Activated T-cell treated with anti-CD3 and anti-CD28 coated beads for 4 hours (primary cell): ENCODE data around the gene ACOT7.
A peak's percentile ranks its signal among the peaks of the same experiment; 100 is the strongest.
"Not testable (repeated sequence)": the region's sequence is repeated elsewhere in the genome, so short reads cannot be mapped to it uniquely, and the experiment has no call there.

Experiments
- DNase-seq: peaks from one replicate; pipeline ENCODE4 v3.0.0-alpha.2; 2020

ACOT7 gene, protein sequence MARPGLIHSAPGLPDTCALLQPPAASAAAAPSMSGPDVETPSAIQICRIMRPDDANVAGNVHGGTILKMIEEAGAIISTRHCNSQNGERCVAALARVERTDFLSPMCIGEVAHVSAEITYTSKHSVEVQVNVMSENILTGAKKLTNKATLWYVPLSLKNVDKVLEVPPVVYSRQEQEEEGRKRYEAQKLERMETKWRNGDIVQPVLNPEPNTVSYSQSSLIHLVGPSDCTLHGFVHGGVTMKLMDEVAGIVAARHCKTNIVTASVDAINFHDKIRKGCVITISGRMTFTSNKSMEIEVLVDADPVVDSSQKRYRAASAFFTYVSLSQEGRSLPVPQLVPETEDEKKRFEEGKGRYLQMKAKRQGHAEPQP

DNA sequence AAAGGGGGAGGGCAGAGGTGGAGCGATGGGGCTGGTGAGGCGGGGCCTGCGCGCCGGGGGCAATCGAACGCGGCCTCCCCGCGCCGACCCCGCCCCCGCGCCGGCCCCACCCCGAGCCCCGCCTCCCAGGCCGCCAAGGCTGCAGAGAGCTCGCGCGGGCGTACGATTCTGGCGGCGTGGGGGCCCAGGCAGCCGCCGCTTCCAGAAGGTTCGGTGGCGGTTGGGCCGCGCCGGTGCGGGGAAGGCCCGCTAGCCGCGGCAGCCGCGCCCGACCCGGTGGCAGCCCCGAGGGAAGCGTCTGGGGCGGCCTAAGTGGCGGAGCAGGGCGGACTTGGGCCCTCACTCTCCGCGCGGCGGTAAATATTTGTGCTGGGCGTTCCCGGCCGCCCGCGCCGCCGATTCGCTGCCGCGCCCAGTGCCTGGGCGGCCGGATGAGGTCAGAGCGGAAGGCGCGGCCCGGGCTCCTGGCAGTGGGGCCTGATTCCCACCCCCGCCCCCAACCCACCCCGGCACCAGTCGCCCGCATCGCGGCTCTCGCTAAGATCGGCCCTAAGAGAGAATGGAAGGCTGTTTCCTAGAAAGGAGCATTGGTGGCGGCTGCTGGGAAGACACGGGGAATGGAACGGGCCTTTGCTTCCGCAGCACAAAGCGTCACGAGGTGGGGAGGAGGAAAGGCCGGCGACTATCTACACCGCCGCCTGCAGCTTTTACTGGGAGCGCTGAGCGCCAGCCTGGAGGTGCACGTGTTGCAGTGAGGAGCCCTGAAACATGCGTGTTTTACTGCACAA lies at the start of gene ACOT7:
Gene ACOT7, minus strand, starts transcription at position 368 of the 788 bp plus-strand sequence. CDS start 368 bp downstream, outside the sequence.
- peak; percentile 86 for DNase-seq

DNA sequence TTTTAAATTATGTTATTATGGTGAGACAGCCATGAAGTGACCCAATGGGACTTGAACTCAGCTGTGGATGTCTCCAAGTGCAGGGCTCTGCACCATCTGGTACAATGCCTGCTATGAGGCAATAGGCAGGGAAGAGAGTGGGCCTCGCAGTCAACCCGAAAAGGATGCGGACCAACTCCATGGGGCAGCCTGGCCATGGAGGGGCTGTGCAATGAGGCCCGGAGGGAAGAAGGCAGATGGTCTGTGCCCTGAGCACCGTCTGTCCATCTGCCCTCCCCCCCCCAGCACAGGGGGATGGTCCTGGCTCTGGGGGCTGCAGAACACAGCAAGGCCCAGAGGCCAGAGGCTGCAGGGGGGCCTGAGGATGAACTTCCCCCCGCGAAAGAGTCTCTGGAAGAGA lies 48.0 kb upstream of the ACOT7 start:
- DNase-seq: no peak

DNA sequence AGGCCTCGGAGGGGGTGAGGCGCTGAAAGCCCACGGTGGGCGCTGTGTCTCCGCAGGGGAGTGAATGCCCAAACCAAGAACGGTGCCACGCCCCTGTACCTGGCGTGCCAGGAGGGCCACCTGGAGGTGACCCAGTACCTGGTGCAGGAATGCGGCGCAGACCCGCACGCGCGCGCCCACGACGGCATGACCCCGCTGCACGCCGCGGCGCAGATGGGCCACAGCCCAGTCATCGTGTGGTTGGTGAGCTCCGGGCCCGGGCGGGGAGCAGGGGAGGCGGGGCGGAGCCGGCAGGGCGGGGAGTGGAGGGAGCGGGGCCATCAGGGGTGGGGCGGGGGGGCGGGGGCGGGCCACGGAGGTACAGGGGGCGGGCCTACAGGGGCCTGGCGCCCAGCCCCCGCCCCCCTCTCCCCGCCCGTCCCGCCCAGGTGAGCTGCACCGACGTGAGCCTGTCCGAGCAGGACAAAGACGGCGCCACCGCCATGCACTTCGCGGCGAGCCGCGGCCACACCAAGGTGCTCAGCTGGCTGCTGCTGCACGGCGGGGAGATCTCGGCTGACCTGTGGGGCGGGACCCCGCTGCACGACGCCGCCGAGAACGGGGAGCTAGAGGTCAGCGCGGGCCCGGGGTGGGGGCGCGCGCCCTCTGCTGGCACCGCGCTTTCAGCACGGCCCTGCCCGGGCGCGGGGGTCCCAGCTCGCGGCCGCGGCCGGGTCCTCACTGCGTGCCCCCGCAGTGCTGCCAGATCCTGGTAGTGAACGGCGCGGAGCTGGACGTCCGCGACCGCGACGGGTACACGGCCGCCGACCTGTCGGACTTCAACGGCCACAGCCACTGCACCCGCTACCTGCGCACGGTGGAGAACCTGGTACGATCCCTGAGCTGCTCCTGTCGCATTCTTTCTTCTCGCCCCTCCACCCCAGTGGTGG lies 46.9 kb upstream of the ACOT7 start:
- DNase-seq: peak; percentile 58

DNA sequence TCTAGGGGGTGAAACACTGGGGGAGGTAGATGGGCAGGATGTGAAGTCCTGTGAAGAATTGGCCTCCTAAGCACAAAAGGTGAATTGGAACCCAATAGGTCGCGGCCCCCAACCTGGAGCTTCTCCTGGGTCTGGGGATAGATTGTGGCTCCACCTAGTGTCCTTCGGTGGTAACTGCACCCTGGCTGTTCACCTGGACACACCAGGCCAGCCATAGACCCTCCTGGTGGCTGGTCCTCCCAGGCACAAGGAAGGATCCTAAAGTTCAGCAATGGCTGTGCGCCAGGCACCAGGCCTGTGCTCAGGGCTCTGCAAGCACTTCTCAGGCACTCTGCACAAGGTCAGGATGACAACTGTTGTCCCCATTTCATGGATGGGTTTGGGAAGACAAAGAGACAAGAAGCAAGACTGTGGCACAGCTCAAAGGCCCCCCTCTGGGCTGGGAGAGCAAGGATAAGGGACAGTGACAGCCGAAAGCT lies 44.5 kb upstream of the ACOT7 start:
- DNase-seq: peak; percentile 64

DNA sequence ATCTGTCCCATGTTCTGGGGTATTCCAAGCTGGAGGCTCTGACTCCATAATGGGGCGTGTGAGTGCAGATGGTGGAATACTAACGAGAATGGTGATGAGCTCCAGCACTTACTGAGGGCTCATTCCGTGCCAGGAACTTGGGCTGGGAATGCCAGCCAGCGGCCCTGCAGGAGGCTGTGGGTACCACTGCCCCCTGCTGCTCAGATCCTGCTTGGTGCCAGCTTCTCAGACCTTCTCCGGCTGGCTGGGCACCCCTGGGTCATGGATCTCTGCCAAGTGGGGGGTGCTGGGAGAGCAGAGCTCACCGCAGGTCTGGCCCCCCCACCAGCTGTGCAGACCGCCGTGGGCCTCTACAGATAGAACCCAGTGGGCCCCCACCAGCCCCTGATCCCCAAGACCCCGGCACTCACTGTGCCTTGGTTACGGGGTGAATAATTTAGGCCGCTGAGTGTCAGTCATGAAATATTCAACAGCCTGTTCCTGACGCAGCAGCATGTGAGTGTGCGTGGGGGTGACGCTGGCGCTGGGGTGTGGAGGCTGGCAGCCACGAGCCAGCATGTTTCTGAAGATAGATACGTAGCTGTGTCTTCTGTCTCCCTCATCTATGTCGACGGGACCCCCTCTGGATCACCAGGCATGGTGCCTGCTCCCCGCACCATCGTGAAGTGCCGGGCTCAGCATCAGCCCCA lies 43.6 kb upstream of the ACOT7 start:
- DNase-seq: not testable (repeated sequence)

DNA sequence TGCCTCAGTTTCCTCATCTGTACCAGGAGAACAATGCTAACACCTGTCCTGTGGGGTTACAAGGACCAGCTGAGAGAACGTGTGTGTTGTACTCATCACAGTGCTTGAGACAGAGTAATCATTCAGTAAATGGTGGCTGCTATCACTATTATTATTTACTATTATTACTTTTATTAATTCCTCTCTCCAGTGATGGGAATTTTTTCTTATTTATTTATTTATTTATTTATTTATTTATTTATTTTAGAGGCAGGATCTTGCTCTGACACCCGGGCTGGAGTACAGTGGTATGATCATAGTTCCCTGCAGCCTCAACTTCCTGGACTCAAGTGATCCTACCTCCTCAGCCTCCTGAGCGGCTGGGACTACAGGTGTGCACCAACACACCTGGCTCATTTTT lies 42.7 kb upstream of the ACOT7 start:
- not testable (repeated sequence) for DNase-seq

DNA sequence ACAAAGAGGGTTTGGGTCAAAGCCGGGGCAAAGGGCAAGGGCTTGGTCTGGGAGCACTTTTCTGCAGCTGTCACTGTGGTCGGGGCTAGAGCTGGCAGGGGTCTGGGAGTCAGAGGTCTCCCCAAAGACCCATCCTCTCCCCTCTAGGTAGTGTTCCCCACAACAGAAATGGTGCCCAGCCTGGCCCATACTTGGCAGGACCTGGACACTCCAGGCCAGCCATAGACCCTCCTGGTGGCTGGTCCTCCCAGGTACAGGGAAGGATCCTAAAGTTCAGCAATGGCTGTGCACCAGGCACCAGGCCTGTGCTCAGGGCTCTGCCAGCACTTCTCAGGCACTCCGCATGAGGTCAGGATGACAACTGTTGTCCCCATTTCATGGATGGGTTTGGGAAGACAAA lies 42.0 kb upstream of the ACOT7 start:
- DNase-seq: no peak

DNA sequence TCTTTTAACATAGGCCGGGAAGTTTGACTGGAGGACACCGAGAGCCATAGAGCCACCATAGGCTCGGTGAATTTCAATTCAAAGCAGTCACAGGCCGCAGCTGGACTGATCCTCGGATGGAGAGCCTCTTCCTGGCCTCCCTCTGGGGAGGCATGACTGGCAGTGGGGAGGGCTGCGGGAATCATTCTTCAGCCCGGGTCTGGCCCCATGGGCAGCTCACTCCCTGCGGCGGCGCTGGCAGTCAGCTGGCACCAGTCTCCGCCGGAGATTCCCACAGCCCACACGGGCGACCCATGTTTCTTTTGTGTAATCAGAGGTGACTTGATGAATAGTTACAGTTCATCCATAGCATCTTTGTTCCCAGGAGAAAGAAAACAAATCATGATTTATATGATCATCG lies 41.6 kb upstream of the ACOT7 start:
- DNase-seq: no peak

DNA sequence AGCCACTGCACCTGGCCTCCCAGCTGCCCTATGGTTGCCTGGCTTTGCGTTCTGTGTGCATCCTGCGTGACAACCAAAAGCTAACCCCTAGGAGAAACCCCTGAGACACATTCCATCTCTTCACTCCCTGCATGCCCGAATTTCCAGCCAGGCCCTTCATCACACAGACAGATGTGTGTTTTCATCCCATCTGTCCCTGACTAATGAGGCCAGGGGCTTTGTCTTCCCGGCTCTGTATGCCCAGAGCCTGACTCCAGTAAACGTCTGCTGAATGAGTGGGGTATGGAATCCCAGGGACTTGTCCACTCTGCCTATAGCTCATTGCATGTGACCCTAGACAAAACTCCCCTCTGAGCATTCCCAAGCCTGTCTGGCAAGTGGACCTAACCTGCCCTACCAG lies 40.6 kb upstream of the ACOT7 start:
- DNase-seq: no peak

DNA sequence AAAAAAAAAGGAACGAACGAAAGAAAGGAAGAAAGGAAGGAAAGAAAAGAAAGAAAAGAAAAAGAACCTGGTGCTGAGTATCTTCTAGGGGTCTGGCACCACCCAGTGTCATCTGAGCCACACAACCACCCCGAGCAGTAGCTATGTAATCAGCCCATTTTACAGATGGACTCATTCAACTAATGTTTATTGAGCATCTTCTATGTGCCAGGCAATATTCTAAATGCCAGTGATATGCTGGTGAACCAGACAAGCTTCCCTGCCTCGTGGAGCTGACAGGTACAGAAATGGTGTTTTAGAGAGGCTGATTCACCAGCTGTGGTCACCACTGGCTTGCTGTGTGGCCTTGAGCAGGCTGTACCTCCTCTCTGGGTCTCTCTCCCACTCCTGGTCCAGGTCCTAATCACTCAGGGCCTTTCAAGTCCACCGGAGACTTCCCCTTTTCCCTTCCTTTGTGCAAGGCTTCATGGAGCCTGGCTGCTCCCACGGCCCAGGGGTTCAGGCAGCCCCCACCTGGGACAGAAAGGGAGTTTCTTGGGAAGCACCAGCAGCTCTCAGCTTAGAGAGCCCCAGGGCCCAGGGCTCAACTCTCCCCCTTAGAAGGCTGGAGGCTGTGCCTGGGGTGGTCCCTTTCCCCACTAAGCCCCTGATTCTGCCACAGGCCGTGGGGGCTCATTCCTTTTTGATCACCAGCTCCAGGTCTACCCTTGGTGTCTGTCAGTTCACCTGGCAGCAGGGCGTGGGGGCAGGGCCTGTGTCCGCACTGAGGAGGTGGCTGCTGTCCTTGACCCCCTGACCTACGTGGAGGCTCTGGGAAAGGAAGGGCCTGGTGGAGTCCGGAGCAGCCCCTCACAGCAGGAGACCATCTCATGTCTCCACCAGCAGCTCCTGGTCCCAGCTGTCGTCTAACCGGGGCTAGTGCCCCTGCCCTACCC lies 38.3 kb upstream of the ACOT7 start:
- DNase-seq: not testable (repeated sequence)

DNA sequence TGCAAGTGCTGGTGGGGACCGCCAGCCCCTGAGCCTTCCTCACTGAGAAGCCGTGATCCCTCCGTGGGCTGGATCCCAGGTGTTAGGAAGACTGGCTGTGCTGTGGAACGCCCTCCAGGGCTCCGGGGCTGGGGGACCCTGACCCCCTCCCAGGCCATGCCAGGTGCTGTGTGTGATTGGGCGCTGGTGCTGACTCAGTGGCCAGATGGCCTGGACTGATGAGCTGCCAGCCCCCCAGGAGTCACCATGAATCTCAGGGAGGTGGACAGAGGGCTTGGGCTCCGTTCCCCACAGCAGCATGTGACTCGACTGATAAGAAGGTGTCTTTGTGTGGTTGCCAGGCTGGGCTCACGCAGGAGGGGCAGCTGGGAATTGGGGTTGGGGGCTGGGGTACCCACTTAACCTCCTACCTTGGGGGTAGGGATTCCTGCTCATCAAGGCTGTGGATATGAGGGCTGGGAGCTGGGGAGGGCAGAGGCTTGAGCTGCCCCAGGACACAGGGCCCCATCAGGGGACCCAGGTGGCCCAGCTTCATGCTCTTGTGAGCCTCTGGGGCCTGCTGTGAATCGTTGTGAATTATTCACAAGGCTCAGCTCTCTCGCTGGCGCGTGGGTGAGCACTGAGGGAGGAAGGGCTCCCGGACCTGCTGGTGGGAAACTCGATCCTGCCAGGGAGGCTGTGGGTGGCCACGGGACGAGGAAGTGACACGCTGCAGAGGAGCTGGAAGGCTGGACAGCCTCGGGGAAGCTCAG lies 36.3 kb upstream of the ACOT7 start:
- not testable (repeated sequence) for DNase-seq

DNA sequence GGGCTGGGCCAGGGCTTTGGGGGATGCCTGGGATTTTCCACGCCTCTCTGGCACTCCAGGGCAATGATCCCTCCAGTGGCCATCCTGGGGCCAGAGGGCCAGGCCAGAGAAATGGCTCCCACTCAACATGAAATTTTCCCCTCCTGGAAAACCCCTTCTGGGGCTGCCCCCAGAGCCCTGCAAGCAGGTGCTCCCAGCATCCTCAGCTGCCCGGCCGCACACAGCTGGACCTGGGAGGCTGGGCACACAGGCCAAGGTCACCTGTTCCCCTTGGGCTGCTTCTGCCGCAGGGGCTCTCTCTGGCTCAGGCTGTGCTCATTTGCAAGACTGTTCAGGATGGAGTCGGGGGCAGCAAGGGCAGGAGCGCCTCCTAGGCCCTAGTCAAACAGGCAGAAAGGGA lies 34.9 kb upstream of the ACOT7 start:
- not testable (repeated sequence) for DNase-seq

DNA sequence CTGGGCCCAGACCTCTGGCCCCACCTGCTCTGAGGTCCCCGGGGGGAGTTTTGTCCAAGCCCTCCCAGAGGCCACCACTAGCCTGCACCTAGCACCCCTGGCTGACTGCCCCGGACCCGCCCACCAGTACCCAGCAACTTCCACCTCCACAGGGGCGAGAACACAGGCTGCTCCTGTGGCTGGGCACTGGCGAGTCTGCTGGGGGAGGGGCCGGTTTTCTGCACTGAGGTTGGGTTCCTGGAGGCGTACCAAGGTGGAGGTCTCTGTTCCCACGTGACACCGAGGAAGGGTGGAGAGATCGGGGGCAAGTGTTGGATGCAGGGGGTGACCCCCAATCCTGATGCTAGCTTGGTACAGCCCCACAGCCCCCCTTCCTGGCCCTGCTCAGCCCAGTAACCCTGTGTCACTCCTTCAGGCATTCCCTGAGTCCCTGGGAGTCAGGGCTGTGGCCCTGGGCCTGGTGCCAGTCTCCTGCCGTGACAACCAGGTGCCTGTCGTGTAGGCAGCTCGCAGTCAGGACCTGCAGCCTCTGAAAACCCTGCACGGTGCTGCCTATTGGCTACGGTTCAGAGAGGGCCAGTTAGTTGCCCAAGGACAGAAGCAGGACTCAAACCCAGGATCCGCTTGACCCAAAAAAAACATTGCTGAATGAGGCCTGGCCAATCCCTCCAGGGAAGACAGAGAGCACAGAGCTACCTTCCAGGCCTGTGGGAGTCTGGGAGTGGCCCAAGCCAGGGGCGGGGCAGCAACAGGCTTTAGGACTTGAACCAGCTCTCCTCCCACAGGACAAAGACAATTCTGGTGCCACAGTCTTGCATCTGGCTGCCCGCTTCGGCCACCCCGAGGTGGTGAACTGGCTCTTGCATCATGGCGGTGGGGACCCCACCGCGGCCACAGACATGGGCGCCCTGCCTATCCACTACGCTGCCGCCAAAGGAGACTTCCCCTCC lies 34.1 kb upstream of the ACOT7 start:
- no peak for DNase-seq

DNA sequence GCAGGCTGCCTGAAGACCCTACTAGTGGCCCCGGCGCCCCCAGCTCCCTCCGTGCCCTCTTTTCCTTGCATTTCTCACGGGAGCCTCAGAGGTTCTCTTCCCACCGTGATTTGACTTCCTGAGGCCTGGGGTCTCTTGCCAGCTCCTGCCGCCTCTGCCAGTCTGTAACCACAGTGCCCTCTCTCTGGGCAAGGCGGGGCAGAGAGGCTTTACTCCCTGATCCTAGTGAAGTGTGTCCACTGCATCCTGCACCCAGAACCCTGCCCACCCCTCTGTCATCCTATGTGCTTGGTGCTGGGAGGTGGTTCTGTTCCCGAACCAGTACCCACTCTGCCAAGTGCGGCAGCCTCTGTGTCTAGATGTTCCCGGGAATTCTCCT lies 33.4 kb upstream of the ACOT7 start:
- DNase-seq: no peak

DNA sequence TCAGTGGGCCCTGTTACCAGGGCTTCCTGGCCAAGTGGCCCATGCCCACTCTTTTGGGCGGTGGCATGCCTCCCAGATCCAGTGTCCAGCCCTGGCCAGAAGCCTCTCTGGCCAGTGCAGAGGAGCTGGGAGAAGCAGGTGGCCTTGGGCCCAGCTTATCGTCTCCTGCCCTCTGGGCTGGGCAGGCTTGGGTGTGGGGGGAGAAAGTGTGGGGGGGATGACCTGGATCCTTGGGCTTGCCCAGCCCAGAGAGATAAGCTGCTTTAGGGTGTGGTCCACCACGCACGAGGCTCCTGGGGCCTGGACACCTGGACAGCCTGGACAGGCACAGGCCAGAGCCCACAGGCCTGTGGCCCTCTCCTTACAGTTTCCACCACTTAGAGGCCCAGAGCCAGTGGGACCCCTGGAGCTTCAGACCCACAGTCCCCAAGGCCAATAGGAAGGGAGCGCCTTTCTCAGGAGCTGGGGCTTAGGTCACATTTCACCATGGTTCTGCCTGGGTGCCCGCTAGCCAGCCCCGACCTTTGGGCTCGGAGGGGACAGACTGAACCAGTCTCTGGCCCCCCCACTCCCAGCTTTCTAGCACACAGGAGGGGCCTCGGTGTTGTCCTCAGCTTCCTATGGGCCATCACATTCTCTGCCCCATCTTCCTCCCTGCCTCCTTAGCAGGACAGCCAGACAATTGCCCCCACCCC lies 32.9 kb upstream of the ACOT7 start:
- no peak for DNase-seq

DNA sequence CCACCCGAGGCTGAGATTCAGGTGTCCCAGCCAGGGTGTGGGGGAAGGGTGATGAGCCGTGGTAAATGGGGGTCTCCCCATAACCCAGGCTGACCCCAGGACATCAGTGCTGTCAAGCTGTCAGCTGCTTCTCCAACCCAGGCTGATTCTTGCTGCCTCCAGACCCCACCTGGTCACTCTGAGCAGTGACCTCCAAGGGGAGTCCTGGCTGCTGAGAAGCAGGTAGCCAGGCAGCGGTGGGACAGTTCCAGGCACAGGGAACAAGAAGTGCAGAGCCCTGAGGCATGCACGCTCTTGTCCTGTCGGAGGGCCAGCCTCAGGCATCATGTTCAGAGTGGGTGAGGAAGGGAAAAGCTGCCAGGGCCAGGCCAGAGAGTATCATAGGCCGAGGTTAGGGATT lies 32.1 kb upstream of the ACOT7 start:
- no peak for DNase-seq

DNA sequence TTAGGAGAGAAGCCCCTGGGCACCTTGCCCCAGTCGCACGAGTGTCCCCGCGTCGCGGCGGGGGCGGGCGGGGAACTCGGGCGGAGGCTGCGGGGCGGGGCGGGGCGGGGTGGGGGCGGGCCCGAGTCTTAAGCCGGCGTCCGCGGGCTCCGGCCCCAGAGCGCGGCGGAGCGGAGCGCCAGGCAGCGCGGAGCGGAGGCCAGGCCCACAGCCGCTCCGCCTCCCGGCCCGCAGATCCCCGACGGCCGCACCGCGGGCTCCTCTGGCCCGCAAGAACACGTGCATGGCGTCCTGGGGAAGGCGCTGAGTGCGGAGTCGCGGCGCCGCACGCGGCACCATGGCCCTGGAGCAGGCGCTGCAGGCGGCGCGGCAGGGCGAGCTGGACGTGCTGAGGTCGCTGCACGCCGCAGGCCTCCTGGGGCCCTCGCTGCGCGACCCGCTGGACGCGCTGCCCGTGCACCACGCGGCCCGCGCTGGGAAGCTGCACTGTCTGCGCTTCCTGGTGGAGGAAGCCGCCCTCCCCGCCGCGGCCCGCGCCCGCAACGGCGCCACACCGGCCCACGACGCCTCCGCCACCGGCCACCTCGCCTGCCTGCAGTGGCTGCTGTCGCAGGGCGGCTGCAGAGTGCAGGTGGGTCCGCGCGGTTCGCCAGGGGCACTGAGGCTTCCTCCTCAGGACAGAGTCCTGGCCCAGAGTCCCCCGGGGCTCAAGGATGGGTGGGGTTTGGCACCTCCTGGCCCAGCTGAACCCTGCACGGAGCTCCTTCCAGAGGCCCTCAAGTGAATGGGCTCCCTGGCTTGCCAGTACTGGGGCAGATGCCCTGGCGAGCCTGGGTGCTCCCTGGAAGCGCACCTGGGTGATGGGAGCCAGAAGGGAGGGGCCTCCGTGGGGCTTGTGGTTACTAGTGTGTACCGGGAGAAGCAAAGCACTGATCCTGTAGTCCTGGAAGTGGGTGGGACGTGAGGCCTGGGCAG lies 31.3 kb upstream of the ACOT7 start, which contains the start of gene ESPN:
Gene ESPN, plus strand, starts transcription at position 158 of the 975 bp plus-strand sequence. Its CDS starts 180 bp downstream, at position 338.
- no peak for DNase-seq
